Breast epithelium (tissue), 4 donors: ENCODE data around the gene HNRNPH1. TPM values are rescaled to one million over a fixed set of nuclear protein-coding genes. Genes with fewer than 3 reads are reported as not detected.
"Not testable (repeated sequence)": the region's sequence is repeated elsewhere in the genome, so short reads cannot be mapped to it uniquely, and the experiment has no call there.

Source experiments
- DNase-seq, 2 donors: peaks; one replicate each; pipeline ENCODE4 v3.0.0-alpha.2; 2019; ENCODE audit warnings: low spot score in 2 of 2
- H3K27ac ChIP-seq, 2 donors: fragments of 200-600 bp; sonication (generic) in 1 of 2; one replicate each; pipeline ENCODE4 v1.5.1; 2016 to 2019; ENCODE audit warnings: mild to moderate bottlenecking in 1 of 2
- H3K27me3 ChIP-seq, 2 donors: fragments of 200-600 bp; sonication (generic) in 1 of 2; one replicate each; pipeline versions ENCODE4 v1.5.1 to v1.6.0; 2017 to 2019; ENCODE audit warnings: control low read depth in 1 of 2, mild to moderate bottlenecking in 1 of 2
- H3K36me3 ChIP-seq: fragments of 200-600 bp; one replicate; pipeline ENCODE4 v1.5.1; 2019
- H3K4me1 ChIP-seq, 2 donors: fragments of 200-600 bp; sonication (generic); one replicate each; pipeline ENCODE4 v1.5.1; 2016 to 2019; ENCODE audit warnings: control low read depth in 1 of 2
- H3K4me3 ChIP-seq, 3 donors: fragments of 200-600 bp; sonication (generic); 1 replicate in 2 of 3; 2 replicates in 1 of 3; pipeline ENCODE4 v1.5.1; 2016 to 2019; ENCODE audit warnings: mild to moderate bottlenecking in 3 of 3, moderate library complexity in 2 of 3
- H3K9me3 ChIP-seq, 2 donors: fragments of 200-600 bp; sonication (generic) in 1 of 2; one replicate each; pipeline ENCODE4 v1.5.1; 2016 to 2019; ENCODE audit warnings: control low read depth in 1 of 2
- POLR2A ChIP-seq: fragments of 450-650 bp; IDR thresholded peaks from one replicate; pipeline ENCODE4 v1.6.1; 2016; ENCODE audit warnings: antibody characterized with exemption, mild to moderate bottlenecking, moderate library complexity
- POLR2AphosphoS5 ChIP-seq, 3 donors: sonication (generic); formaldehyde crosslinking; IDR thresholded peaks; one replicate each; pipeline ENCODE4 v1.6.1; 2017; ENCODE audit warnings: antibody characterized with exemption in 3 of 3
- intact Hi-C: fragments of 100-400 bp; cut with DNase I; formaldehyde crosslinking; loops from one replicate; pipeline ENCODE4 v1.15.1; 2023; ENCODE audit warnings: low total_unique reads
- total RNA-seq, 3 donors: library from RNA; depleted of rRNA; stranded (reverse); fragments of >200 nt; gene quantifications; one replicate each; pipeline ENCODE4 v1.1.0, GENCODE V29; 2016
- TF ChIP-seq, protein P1 (sequence below), 3 donors: fragments of 450-650 bp; IDR thresholded peaks; one replicate each; pipeline ENCODE4 v1.5.1; 2016 to 2017; ENCODE audit warnings: antibody characterized with exemption in 3 of 3, mild to moderate bottlenecking in 3 of 3, moderate library complexity in 3 of 3

HNRNPH1 gene, protein sequence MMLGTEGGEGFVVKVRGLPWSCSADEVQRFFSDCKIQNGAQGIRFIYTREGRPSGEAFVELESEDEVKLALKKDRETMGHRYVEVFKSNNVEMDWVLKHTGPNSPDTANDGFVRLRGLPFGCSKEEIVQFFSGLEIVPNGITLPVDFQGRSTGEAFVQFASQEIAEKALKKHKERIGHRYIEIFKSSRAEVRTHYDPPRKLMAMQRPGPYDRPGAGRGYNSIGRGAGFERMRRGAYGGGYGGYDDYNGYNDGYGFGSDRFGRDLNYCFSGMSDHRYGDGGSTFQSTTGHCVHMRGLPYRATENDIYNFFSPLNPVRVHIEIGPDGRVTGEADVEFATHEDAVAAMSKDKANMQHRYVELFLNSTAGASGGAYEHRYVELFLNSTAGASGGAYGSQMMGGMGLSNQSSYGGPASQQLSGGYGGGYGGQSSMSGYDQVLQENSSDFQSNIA
- total RNA-seq: 100 to 1,000 TPM; 577 to 931 (median 621) TPM

DNA sequence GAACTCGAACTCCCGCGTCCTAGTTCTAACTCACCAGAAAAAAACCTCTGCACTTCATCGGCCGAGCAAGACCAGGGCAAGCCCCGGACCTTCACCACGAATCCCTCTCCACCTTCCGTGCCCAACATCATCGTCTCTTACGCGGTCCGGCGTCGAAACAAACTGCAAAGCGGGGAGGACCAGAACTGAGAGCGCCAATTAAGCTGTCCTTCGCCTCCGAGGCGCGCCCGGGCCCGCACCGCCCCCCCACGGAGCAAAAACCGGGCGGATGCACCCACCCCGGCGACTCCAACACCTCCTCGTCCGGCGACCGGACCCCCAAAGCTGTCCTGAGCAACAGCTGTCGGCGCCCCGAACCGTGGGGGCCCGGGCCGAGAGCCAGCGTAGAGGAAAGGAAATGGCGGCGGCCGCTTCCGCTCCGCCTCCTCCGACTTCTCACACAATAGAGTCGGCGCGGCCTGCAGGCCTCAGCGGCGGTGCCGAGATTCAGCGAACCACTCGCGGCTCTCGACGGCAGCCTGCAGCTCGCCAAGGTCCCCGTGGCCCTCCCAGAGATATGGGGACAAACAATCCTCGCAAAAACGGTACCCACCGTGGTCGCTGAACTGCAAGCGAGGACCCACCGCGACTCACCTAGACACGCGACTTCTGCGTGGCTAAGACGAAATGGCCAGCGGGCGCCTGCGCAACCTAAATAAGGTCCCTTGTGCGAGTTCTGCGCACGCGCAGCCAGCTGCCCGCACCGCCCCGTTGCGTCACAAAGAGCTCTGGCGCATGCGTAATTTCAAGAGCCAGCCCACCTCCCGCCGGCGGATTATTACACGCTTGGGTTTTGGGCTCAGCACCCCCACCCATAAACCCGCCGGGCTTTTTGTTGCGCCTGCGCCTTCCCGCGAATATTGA, at the start of gene HNRNPH1:
Gene HNRNPH1 (minus strand): TSS at position 669 of the 903 bp plus-strand sequence. CDS start 538 bp downstream, at position 131.
- peaks cover 0 to 35% of the 10 kb centered on the region in 2 donors for H3K4me1 ChIP-seq

DNA sequence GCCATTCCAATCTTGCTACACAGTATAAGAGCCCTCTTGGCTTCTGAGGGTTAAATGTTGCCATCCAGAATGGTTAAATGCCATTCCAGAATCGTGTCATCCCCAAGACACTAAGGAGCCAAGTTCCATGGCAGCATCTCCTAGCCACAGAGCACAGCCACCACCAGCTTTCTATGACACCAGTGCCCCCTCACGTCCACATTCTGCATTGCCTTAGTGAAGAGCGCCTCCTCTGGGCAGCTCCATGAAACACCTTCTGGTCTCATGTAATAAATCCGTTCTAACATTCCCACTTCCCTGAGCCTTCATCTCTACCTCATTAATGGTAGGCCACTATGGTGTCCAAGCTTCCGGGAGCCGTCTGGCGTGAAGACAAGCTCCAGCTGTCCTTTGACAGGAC, 44.9 kb upstream of the HNRNPH1 start:
- no peak for DNase-seq
- TF ChIP-seq, protein P1, sequence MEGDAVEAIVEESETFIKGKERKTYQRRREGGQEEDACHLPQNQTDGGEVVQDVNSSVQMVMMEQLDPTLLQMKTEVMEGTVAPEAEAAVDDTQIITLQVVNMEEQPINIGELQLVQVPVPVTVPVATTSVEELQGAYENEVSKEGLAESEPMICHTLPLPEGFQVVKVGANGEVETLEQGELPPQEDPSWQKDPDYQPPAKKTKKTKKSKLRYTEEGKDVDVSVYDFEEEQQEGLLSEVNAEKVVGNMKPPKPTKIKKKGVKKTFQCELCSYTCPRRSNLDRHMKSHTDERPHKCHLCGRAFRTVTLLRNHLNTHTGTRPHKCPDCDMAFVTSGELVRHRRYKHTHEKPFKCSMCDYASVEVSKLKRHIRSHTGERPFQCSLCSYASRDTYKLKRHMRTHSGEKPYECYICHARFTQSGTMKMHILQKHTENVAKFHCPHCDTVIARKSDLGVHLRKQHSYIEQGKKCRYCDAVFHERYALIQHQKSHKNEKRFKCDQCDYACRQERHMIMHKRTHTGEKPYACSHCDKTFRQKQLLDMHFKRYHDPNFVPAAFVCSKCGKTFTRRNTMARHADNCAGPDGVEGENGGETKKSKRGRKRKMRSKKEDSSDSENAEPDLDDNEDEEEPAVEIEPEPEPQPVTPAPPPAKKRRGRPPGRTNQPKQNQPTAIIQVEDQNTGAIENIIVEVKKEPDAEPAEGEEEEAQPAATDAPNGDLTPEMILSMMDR (IDR thresholded peaks at IDR 0.05): peak in 1 of 3 donors; percentile 27
- no peak for TF ChIP-seq POLR2A

More for the DNA sequence above, at the start of gene HNRNPH1:
- Histone ChIP-seq H3K4me3 (peak within 1 kb of the TSS; percentile 93 to 100 (median 100)), H3K27ac (peak within 1 kb of the TSS; percentile 99 to 100), H3K27me3 (no peaks in the 10 kb centered on the region), H3K36me3 (no peaks in the 10 kb centered on the region), H3K9me3 (no peaks in the 10 kb centered on the region)
- intact Hi-C loops: no loop called here
- TF ChIP-seq POLR2AphosphoS5 (IDR thresholded peaks at IDR 0.05) (peak; percentile 100), POLR2A (peak; percentile 100)
- TF ChIP-seq, protein P1 (IDR thresholded peaks at IDR 0.05): peak; percentile 5 to 34 (median 20)
- peak; percentile 98 to 100 for DNase-seq

DNA sequence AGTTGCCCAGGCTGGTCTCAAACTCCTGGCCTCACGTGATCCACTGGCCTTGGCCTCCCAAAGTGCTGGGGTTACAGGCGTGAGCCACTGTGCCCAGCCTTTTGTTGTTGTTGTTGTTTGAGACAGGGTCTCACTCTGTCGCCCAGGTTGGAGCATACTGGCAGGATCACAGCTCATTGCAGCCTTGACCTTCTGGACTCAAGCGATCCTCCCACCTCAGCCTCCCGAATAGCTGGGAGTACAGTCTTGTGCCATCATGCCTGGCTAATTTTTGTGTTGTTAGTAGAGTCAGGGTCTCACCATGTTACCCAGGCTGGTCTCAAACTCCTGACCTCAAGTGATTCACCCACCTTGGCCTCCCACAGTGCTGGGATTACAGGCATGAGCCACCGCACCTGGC, 38.2 kb upstream of the HNRNPH1 start:
- H3K9me3 ChIP-seq, H3K27me3 ChIP-seq, intact Hi-C loops: not testable (repeated sequence)

More for the DNA sequence above, 44.9 kb upstream of the HNRNPH1 start:
- Histone ChIP-seq H3K36me3 (no peaks in the 10 kb centered on the region), H3K4me1 (no peaks in the 10 kb centered on the region), H3K4me3 (no peak overlapping the region), H3K9me3 (no peaks in the 10 kb centered on the region), H3K27ac (no peak overlapping the region), H3K27me3 (no peaks in the 10 kb centered on the region)
- intact Hi-C loops: no loop called here

DNA sequence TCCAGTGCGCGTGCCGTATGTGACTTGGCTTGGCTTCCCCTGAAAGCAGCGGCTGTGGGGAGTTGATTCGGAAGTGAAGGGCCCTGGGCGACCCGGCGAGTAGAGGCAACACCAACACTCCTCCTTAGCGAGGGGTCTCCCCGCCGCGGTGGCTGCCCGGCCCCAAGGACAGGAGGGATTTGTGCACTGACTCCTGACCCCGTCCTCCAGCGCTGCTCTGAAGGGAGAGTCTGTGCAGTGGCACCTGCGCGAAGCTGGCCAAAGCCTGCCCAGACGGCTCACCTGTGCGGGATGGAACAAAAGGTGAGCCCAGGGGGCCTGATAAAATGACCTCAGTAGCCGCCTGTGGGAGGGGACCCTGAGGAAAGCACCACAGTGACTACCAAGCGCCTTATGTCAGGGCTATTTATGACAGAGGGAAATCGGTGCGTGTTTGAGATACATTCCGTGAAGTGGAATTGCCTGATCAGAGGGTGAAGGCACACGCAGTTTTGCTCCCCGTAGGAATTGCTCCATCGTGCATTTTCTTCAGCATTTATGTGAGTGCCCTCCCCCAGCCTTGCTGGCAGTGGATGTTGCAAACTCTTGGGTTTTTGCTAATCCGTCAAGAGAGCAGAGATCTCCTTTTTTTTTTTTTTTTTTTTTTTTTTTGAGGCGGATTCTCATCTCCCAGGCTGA, 34.8 kb upstream of the HNRNPH1 start:
- H3K36me3 ChIP-seq, DNase-seq, H3K9me3 ChIP-seq, H3K27me3 ChIP-seq, intact Hi-C loops, H3K4me1 ChIP-seq: not testable (repeated sequence)
- peak overlapping the region; percentile 40 to 69 (median 54) for H3K4me3 ChIP-seq
- peak overlapping the region; percentile 36 to 48 for H3K27ac ChIP-seq

More for the DNA sequence above, 38.2 kb upstream of the HNRNPH1 start:
- H3K36me3 ChIP-seq, DNase-seq, H3K4me1 ChIP-seq, H3K4me3 ChIP-seq, H3K27ac ChIP-seq: not testable (repeated sequence)

DNA sequence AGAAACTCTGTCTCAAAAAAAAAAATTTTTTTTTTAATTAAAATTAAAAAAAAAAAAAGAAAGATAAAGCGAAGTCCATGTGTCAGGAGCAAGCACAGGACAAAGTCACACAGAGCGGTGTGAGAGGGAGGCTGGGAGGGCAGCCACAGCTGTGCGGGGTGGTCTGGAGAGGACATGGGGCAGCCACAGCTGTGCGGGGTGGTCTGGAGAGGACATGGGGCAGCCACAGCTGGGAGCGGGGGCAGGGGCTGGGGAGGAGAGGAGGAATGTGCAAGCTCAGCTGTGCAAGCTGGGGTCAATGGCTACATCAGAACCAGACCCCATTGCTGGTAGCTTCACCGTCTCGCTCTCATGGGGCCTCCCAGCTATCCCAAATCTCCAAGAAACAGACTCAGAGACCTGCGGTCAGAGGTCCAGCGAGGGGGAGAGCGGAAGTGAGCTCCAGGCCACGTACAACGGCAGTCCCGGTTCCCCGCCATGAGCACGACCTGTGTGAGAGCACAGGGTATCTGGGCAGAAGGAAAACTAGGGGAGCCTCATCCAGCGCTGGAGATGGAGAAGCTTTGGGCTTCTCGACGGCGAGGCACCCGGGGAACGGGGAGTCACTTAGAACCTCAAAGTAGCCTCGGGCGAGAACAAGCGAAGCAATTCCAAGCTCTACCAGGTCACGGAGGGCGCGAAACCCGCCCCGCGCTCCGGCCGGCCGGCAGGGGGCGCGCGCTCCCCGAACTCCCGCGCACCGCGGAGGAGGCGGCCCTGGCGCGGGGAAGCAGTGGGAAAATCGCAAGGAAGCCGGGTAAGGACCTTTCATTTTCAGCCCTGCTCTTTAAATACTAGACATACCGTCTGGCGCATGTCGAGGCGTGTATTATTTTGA, 34.1 kb upstream of the HNRNPH1 start:
- H3K27ac ChIP-seq: peak overlapping the region in 1 of 2 donors; percentile 72

DNA sequence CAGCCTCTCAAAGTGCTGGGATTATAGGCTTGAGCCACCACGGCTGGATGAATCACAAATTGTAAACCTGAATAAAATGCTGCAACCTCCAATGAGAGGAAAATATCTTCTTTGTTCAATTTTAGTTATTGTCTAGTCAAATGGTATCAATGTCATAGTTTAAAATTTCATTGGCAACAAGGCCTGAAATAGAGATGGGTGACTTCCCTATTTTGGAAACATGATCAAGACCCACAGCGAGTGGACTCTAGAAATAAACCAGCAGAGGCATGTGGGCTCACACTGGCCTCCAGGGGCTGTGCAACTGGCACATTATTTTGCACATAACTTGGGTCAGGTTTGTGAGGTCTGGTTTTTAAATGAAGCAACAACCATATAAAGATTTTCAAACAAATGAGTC, 29.7 kb upstream of the HNRNPH1 start:
- DNase-seq, H3K4me3 ChIP-seq, H3K27ac ChIP-seq, intact Hi-C loops, H3K4me1 ChIP-seq, H3K9me3 ChIP-seq, H3K27me3 ChIP-seq, H3K36me3 ChIP-seq: not testable (repeated sequence)

More for the DNA sequence above, 34.1 kb upstream of the HNRNPH1 start:
- H3K4me3 ChIP-seq: peak overlapping the region in 2 of 3 donors; percentile 41 to 54
- H3K9me3 ChIP-seq, H3K27me3 ChIP-seq, H3K4me1 ChIP-seq, H3K36me3 ChIP-seq, DNase-seq, intact Hi-C loops: not testable (repeated sequence)

DNA sequence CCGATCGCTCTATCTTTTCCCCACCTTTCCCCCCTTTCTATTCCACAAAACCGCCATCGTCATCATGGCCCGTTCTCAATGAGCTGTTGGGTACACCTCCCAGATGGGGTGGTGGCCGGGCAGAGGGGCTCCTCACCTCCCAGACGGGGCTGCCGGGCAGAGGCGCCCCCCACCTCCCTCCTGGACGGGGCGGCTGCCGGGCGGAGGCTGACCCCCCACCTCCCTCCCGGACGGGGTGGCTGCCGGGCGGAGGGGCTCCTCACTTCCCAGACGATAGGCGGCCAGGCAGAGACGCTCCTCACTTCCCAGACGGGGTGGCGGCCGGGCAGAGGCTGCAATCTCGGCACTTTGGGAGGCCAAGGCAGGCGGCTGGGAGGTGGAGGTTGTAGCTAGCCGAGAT, 26.8 kb upstream of the HNRNPH1 start:
- H3K4me1 ChIP-seq, DNase-seq, H3K9me3 ChIP-seq, H3K4me3 ChIP-seq, H3K27me3 ChIP-seq, intact Hi-C loops, H3K36me3 ChIP-seq, H3K27ac ChIP-seq: not testable (repeated sequence)

DNA sequence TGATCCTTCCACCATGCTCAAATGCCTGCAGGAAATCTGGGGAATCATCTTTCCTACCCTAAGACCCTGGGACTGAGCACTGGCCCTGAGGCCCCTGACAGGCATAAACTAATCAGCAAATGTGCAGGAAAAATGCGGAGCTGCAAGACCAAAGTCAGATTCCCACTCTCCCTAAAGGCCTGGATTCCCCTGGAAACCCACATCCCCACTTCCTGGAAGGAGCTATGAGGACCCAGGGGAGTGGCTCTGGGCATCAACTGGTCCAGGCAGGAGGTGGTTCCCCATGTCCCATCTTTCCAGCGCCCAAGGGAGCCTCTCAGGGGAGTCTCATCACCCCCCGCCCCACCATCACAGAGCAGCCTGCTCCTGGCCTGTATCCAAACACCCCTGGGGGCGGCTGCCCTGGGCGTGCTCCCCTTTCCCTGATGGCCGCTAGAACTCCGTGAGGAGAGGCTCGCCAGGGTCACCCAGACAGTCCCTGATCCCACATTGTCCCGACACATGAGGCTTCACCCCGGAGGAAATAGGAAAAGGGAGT, 25.8 kb upstream of the HNRNPH1 start:
- H3K4me1 ChIP-seq, H3K9me3 ChIP-seq, DNase-seq, H3K4me3 ChIP-seq, H3K27ac ChIP-seq, H3K36me3 ChIP-seq, H3K27me3 ChIP-seq, intact Hi-C loops: not testable (repeated sequence)
